Astrocyte of the hippocampus (primary cell): ENCODE measurements around the gene AKT3.
"Not testable (repeated sequence)": the region's sequence is repeated elsewhere in the genome, so short reads cannot be mapped to it uniquely, and the experiment has no call there.

Experiments used
- DNase-seq: peaks from one replicate; pipeline ENCODE4 v3.0.0; 2011; ENCODE audit warnings: low read depth, low spot score

AKT3 gene

DNA sequence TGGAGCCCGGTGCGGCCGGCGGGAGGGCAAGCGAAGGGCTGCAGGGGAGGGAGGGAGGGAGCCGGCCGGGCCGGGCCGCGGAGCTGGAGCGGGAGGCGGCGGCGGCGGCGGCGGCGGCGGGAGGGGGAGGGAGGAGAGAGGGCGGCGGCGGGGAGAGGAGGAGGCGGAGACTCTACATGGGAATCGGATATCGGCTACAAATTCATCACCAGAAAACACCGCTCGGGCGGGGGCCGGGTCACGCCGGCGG, at the start of gene AKT3:
Gene AKT3, minus strand, starts transcription at position 42 of the 250 bp plus-strand sequence. CDS start 7,073 bp downstream, outside the sequence.
- peak; percentile 92 for DNase-seq

DNA sequence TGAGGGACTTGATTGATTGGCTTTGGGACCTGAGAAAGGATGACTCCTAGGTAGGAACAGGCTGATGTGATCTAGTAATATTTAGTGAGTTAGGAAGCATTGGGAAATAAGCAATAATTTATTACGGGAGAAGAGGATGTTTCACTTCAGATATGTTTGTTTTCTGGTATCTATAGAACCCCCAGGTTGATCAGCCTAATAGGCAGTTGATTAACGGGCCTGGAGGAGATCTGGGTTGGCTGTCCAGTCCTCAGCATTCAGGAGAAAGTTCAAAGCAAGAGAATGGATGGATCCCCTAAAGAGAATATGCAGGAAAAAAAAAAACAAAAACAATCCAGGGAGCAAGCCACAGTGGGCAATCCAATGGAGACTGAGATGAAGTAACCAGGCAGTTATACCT, 48.2 kb upstream of the AKT3 start:
- no peak for DNase-seq

DNA sequence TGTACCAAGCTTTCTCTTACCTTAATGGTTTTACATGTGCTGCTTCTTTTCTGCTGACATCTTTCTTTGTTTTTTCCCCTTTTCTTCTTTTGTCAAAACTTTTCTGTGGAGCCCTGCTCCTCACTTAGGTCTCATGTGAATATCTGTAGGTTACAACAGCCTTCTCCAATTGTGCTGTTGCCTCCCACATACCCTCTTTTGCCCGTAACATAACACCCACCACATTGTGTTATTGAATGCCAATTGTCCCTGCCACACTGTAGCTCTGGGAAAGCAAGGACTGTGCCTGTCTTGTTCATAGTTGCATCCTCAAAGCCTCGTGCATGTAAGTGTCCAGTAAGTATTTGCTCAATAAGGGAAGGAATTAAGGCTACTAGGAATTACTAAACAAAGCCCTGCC, 46.3 kb upstream of the AKT3 start:
- no peak for DNase-seq

DNA sequence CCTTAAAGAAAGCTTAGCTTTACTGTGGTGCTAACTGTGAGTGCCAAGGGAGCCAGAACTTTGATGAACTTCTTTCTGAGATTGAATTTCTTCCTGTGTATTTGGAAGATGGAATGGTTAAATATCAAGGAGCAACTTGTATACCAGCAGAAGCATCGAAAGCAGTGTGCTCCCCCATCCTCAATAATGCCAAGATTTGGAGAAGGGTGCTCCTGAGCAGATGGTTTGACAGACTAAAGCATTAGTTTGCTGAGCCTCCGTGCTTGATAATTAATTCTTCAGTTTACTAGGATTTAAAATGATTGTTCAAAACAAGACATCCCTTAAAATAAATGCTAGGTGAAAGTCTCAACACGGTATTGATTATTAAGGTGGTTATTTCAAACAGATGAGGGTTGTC, 42.4 kb upstream of the AKT3 start:
- DNase-seq = no peak

DNA sequence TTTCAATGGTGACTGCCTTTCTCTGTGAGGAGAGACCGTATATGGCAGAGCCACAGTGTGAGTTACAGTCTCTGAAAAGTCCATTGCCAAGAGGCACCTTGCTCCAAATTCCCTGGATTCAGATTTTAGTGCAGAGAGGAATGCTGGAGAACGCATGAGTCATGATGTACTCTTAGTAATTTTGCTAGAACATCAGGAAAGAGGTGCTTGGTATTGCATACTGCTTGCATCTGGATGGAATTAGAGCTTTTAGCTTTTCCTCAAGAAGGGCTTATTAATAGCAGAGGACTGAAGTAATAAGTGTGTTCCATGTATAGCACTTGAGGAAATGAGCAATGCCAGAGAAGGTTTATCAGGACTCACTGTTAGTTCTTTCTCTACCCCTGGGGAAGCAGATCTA, 40.5 kb upstream of the AKT3 start:
- DNase-seq = peak; percentile 40

DNA sequence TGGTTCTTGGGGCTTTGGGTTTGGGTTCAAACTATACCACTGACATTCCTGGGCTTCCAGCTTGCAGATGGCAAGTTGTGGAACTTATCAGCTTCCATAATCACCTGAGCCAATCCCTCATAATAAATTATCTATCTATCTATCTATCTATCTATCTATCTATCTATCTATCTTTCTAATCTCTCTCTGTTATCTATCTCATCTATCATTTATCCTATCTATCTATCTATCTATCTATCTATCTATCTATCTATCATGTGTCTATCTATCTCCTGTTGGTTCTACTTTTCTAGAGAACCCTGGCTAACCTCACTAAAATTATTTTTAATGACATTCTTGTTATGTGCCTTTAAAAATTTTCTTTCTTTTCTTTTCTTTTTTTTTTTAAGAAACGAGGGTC, 35.8 kb upstream of the AKT3 start:
- DNase-seq = no peak

DNA sequence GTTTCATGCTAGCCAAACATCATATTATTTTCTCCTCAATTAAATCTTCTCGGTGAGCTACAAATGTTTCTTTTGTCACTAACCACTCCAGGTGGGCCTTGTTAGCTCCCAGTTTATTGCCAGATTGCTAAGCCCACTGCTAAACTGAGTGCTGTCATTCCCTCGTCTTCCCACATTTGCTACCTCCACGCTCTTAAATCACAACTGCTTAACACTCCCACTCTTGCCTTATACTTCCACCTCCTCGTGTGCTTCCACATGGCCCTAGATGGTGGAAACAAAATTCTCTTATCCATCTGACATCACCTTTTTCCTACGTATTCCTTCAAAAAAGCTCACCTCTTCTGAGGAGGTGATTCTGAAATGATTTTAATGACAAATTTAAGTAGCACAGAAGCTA, 34.6 kb upstream of the AKT3 start:
- DNase-seq = no peak

DNA sequence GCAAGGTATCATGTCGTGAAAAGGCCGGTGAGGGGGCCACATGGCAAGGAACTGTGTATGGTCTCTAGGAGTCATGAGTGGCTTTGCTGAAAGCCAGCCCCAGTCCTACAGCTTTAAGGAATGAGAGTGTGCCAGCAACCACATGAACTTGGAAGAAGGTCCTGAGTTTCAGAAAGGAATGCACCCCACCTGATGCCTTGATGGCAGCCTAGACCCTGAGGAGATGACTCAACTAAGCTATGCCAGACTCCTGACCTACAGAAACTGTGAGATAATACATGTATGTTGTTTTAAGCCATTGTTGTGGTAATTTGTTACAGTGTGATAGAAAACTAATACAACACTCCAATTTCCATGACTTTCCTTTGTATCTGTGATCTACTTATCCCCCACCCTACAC, 33.5 kb upstream of the AKT3 start:
- DNase-seq = peak; percentile 95

DNA sequence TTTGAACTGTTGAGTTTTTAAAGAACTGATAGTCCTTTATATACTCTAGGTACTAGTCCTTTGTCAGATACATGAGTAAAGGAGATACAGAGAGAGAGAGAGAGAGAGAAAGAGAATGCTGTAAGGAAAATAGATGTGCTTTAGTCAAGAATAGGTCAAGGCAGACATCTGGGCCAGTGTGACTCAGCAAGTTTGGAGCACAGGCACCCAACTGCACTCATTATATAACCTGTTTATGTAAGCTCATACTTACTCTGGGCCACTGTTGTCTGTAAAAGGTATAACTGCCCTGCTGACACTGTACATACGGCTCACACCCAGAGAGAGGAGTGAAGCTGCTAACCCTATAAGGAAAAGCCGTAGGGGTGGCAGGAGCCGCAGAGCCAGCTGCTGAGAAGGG, 32.2 kb upstream of the AKT3 start:
- peak; percentile 30 for DNase-seq

DNA sequence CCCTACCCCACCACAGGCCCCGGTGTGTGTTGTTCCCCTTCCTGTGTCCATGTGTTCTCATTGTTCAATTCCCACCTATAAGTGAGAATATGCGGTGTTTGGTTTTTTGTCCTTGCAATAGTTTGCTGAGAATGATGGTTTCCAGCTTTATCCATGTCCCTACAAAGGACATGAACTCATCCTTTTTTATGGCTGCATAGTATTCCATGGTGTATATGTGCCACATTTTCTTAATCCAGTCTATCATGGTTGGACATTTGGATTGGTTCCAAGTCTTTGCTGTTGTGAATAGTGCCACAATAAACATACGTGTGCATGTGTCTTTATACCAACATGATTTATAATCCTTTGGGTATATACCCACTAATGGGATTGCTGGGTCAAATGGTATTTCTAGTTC, 27.0 kb upstream of the AKT3 start:
- DNase-seq = not testable (repeated sequence)

DNA sequence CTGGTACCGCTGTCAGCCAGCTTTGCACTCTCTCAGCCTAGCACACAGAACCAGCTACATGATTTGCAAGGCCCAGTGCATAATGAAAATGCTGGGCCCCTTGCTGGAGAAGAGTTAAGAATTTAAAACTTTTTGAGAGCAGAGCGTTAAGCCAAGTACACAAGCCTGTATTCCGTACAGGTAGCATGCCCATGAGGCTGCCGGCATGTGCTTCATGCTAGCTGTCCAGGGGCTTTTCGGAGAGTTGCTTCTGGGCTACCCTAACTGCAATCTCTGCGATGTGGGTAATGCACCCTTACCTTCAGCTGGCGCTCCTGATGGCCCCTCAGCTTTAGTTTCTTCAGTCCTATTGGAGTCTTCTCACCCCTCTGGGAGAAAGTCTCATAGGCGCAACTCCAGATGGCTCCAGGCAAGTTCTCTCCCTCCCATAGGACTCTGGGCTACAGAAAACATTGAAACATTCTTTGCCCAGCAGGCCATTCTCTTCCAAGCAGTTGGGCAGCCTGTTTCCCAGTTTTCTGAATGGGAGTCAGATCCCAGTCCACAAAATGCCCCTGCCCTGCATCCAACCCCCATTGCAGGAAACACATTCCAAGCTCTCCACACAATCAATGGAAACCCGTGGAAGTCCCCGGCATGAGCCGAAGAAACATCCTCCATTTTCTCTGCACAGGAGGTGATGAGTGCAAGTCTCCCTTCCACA, 5.7 kb upstream of the AKT3 start:
- no peak for DNase-seq

DNA sequence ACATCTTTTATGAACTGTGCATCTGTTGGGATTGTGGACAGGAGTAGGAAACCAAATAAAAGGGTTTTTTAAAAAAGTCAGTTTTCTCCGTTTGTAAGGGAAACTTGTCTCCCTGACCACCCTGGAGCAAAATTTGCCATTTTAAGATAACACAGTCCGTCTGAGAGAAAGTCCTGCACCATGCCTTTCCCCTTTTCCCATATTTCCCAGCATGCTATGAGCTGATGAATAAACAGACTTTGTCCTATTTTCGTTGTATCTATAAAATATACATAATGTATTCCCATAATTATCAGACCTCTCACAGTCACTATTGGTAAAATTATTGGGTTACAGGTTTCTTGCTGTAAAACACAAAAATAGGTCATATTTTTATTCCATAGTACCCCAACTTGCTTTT, 1.7 kb upstream of the AKT3 start:
- DNase-seq = no peak

DNA sequence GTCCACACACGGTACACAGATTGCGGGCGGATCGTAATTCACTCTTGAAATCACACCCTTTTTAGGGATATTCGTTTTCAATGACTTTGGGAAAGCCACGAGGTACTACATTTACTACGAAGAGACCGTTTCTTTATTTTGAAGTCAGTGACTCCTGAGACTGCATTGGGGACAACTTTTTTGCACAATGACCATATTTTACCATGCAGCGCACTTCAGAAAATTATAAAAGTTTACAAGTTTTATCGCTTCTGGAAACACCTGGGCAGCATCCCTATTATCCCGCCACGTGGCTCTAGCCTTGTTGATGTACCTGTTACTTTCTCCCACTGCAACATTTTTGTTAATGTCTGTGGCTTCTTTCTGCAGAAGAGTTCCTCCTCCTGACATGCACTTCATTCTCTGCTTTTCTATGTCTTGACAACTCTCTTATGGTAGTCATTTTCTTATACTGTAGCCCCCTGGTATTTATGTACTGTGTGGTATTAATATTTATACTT, 1.3 kb upstream of the AKT3 start:
- DNase-seq = no peak

DNA sequence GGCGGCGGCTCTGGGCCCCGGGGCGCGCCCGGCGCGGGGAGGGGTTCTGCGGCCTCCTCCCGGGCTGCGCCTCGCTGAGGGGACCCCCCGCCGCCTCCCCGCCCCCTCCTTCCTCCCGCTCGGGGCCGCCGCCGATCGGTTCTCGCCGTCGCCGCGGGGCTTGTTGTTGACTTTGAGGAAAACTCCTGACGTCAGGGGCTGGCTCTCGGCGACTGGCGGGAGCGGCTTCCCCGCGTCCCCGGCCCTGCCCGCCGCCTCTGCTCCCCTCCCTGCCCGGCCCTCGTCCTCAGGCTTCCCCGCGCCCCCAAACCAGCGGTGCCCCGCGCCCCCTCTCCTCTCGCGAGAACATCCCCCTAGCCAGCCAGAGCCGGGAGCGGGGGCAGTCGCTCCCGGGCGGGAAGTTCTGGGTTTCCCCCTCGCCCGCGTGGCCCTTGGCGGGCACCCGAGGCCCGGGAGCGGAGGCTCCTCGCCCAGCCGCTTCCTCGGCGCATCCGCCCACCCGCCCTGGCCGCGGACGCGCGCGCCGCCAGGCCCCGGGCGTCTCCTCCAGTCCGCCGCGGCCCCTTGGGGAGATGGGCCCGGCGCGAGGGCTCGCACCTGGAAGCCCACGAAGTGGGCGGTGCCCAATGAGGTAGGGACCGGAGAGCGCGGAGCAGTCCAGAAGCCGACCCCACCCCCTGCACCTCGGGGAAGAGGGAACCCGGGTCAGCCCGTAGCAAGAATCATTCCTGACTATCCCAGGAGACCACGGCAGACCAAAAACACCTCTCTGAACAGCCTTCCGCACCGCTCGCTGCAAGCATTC, 611 bp upstream of the AKT3 start:
- peak; percentile 88 for DNase-seq

DNA sequence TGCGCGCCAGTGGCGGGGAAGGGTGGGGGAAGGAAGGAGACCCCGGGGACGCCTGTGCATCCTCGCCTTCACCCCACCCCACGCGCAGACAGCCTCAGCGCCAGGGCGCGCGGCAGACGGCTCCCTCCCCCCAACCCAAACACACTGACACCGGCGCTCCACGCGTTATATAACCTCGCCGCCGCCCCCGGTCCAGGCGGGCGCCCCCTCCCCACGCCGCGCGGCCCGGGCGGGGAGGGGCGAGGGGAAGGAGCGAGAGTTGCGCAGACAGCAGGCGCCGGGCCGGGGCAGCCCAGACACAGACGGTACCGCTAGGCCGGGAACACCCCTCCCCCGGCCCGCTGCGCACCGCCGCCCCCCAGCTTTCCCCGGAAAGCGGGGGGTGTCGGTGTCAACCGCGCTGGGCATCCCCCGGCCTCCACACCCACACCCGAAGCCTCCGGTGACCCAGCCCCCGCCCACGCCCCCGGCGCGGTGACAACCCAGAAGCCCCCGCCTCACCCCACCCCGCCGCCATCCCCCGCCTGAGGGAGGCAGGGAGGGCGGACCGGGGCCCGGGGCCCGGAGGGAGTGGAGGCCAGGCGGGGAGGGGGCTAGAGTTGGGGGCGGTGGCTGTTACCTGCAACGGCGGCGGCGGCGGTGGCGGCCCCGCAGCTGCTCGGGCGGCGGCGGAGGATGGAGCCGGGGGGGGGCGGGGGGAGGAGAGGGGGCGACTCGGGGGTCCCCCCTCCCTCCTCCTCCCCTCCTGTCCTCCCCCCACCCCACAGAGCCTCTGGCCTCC, 432 bp downstream of the AKT3 start:
- peak; percentile 68 for DNase-seq

DNA sequence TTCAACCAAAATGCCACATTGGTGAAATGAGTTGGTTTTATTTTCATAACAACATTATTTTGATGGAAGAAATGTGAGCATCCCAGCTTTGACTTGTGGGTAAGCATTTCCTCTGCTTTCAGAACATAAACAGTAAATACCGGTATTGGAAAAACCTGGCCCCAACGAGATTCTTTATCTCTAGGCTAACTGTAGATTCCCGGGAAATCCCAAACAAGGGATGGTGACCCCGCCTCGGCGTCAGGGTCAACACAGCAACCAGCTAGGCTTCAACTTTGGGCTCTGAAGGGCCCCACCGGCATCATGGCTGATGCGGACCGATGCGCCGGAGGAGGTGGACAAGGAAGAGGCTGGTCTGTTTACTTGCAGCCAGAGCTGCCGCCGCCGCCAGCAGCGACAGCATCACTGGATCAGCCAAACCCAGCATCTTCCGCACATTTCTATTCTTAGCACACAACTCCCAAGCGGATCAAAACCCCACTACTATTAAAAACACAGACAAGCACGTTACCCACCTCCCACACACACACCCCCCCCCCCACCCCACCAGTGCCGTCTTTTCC, 1.1 kb downstream of the AKT3 start:
- DNase-seq = peak; percentile 79

DNA sequence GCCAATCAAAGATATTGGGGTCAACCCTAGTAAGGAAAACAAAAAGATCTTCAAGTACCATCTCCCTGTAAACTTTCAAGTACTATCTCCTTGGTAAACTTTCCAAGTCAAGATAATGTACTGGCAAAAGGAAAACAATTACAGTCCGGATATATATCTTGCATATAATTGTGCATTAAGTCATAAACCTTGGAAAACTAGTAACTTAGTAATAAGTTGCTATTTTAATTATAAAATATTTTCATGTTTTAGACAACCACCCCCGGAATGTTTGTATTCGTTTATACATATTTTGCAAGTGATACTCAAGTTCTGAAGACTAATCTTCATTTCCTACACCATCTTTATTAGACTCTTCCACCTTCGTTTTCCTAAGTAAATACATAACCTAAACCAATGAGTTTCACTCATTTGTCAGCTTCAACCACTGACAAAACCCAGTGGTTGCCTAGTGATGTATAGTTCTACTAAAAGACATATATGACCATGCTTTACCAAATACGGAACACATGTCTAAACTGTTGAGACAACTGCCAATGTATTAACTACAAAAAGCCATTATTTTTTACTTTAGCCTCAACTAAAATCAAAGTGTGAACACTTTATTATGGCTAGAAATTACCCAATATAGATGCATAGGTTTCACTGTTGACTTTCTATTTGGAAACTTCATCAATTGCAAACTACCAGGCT, 1.7 kb downstream of the AKT3 start:
- no peak for DNase-seq

DNA sequence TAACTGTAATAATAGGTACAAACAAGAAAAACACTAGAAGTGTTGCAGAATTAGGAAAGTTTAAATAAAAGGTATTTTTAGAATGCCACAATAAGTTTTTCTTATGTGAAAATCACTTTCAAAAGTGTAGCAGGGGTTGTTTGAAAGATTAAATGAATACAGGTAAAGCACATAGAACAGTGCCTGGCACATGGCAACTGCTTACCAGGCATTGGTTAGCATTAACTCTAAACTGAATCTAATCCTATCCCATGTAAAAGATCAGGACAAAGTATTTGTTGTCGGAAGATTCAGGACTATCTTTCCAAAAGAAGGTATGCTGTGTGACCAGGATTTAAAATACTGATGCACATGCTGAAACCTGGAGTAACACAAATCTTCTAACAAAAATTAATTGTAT, 3.3 kb downstream of the AKT3 start:
- DNase-seq = no peak

DNA sequence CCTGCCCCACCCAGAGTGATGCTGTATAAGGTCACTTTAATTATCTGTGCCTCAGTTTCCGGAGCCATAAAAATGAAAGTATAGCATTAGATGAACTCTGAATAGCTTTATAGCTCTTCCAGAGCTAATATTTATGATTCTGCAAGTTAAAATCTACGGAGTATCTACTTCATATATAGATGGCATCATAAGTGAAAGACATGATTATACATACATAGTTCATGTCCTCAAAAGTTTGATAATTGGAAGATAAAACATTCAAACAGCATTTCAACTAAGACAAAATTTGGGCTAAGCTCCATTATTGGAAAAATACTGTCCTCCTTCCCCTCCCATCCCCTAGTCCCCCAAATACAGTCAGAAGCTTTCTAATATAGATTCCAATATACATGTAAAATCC, 4.2 kb downstream of the AKT3 start:
- DNase-seq = no peak

DNA sequence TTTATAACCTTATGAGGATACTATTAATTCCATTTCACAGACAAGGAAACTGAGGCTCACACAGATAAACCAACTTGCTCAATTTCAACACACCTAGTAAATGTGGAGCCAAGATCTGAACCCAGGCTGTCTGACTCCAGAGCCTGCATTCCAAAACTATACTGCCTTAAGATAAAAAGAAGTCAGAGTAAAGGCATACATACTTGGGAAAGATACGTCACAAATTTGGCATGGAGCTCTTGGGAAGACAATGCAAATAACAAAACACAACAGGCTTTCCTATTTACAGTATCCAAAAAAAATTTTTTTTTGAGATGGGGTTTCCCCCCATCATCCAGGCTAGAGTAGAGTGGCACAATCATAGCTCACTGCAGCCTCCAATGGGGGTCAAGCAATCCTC, 5.9 kb downstream of the AKT3 start:
- DNase-seq = no peak

DNA sequence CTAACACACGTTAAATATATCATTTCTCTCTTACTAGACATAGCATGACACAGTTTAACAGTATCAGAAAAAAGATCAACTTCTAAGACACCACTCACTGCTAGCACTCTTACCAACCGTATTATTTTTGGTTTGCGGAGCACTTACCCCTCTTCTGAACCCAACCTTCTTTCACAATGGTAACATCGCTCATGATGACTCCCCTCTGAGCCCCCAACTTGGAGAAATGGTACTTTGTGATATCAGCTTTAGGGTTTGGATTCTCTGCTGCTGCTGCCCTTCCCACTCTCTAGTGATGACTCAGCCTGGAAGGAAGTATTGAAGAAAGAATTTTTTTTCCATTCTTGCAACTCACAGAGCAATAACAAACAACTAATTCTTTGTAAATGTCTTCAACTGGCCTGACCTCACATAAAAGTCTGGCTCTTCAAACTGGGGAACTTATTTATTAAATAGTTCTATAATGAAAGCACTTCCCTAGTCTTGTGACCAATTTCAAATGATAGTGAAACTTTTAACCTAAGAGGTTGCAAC, 7.0 kb downstream of the AKT3 start:
- DNase-seq = peak; percentile 76
